GM12878 (cell line): ENCODE measurements around the gene TANC1. TPM values are rescaled to one million over a fixed set of nuclear protein-coding genes. Genes with fewer than 3 reads are reported as not detected.

ENCODE experiments used
- ATAC-seq: fragments of 200-7000 bp; cut with Tn5 transposase; 3 replicates; pipeline ENCODE4 v1.9.1; 2020; ENCODE audit warnings: mild to moderate bottlenecking, moderate library complexity
- BruUV-seq: library from RNA; stranded (reverse); fragments of 400-500 nt; replicated peaks from 2 replicates; lab custom pipeline; 2021; lab: Mats Ljungman, UMichigan
- CTCF ChIA-PET: fragments of 300-600 bp; sonication (Branson Sonifier 250); formaldehyde crosslinking; extraction: SDS; loops from one replicate; lab custom pipeline; 2021; ENCODE audit warnings: inconsistent platforms; lab: Yijun Ruan, JAX
- POLR2A ChIA-PET: fragments of 350-600 bp; formaldehyde crosslinking; extraction: SDS; loops from one replicate; lab custom pipeline; 2021; ENCODE audit warnings: inconsistent platforms; lab: Charles Lee
- RAD21 ChIA-PET: fragments of 300-600 bp; sonication (Branson Sonifier 250); formaldehyde crosslinking; loops from one replicate; lab custom pipeline; 2023; ENCODE audit warnings: antibody characterized with exemption; ENCODE audit not compliant: unreplicated experiment; lab: Charles Lee
- SMC1A ChIA-PET: fragments of 300-600 bp; sonication (Branson Sonifier 250); formaldehyde crosslinking; loops from one replicate; lab custom pipeline; 2023; ENCODE audit not compliant: unreplicated experiment, uncharacterized antibody; lab: Charles Lee
- DNase-seq: peaks from one replicate; pipeline ENCODE4 v3.0.0-alpha.2; 2011; ENCODE audit warnings: low read depth, low spot score
- FAIRE-seq: peaks from 3 replicates; lab custom pipeline; 2011; peaks lifted over from hg19 to GRCh38; lab: Jason Lieb, UNC
- H2AFZ ChIP-seq: 2 replicates; pipeline ENCODE4 v1.6.0; 2011; ENCODE audit warnings: low read depth, low read length, control low read depth; ENCODE audit not compliant: control insufficient read depth
- H3K27ac ChIP-seq: 2 replicates; pipeline ENCODE4 v1.5.1; 2011; ENCODE audit warnings: control low read depth; ENCODE audit not compliant: control insufficient read depth, insufficient read depth
- H3K27me3 ChIP-seq, 2 experiments: replicated peaks in 1 of 2; 2 replicates each; pipeline versions ENCODE4 v1.6.0 to v1.6.1; 2011; ENCODE audit warnings: low read length in 1 of 2; ENCODE audit not compliant: control insufficient read depth in 2 of 2, insufficient read depth in 2 of 2
- H3K36me3 ChIP-seq, 2 experiments: 2 replicates each; pipeline ENCODE4 v1.5.1; 2011; ENCODE audit warnings: low read length in 1 of 2; ENCODE audit not compliant: control insufficient read depth in 2 of 2, insufficient read depth in 2 of 2
- H3K4me1 ChIP-seq: 2 replicates; pipeline ENCODE4 v1.6.1; 2011; ENCODE audit warnings: mild to moderate bottlenecking, low read length, moderate library complexity, mixed read lengths; ENCODE audit not compliant: control insufficient read depth, insufficient read depth
- H3K4me2 ChIP-seq: 2 replicates; pipeline ENCODE4 v1.6.0; 2011; ENCODE audit warnings: control low read depth; ENCODE audit not compliant: control insufficient read depth, insufficient read depth
- H3K4me3 ChIP-seq: fragments of 200-600 bp; sonication (generic); 2 replicates; pipeline ENCODE4 v1.5.1; 2016
- H3K79me2 ChIP-seq: 2 replicates; pipeline ENCODE4 v1.6.0; 2011; ENCODE audit warnings: low read length; ENCODE audit not compliant: control insufficient read depth, insufficient read depth
- H3K9ac ChIP-seq: 2 replicates; pipeline ENCODE4 v1.8.0; 2011; ENCODE audit warnings: low read length, control low read depth, mixed read lengths; ENCODE audit not compliant: control insufficient read depth, insufficient read depth
- H3K9me3 ChIP-seq: replicated peaks from 3 replicates; pipeline ENCODE4 v1.5.1; 2011; ENCODE audit warnings: mild to moderate bottlenecking, low read length; ENCODE audit not compliant: control insufficient read depth, insufficient read depth
- H4K20me1 ChIP-seq: 2 replicates; pipeline ENCODE4 v1.6.0; 2011; ENCODE audit not compliant: control insufficient read depth, insufficient read depth
- BCL11A ChIP-seq: IDR thresholded peaks from 2 replicates; pipeline ENCODE4 v1.6.1; 2011; ENCODE audit warnings: low read depth, low read length
- CEBPB ChIP-seq, 2 experiments: fragments of 150-350 bp in 1 of 2; IDR thresholded peaks; 2 replicates each; pipeline ENCODE4 v1.6.1; 2012 to 2014; ENCODE audit warnings: low read depth in 2 of 2, low read length in 2 of 2, borderline replicate concordance in 1 of 2, inconsistent platforms in 1 of 2
- FOS ChIP-seq: IDR thresholded peaks from 3 replicates; pipeline ENCODE4 v1.6.1; 2011; ENCODE audit warnings: borderline replicate concordance; ENCODE audit not compliant: insufficient read length; ENCODE audit errors: extremely low read depth
- FOXK2 ChIP-seq: fragments of 450-650 bp; IDR thresholded peaks from 2 replicates; pipeline ENCODE4 v1.6.1; 2017; ENCODE audit warnings: mild to moderate bottlenecking, moderate library complexity
- FOXM1 ChIP-seq: IDR thresholded peaks from 2 replicates; pipeline ENCODE4 v1.6.1; 2012; ENCODE audit warnings: low read depth, mild to moderate bottlenecking, inconsistent platforms, low read length, moderate library complexity
- IKZF1 ChIP-seq: fragments of 450-650 bp; conservative IDR thresholded peaks from 2 replicates; pipeline ENCODE4 v1.6.1; 2017; ENCODE audit warnings: antibody characterized with exemption, mild to moderate bottlenecking
- PKNOX1 ChIP-seq: fragments of 450-650 bp; IDR thresholded peaks from 2 replicates; pipeline ENCODE4 v1.6.1; 2016; ENCODE audit warnings: mild to moderate bottlenecking
- POU2F2 ChIP-seq: IDR thresholded peaks from 3 replicates; pipeline ENCODE4 v1.6.1; 2011; ENCODE audit warnings: low read depth, mild to moderate bottlenecking, low read length, borderline replicate concordance
- RAD51 ChIP-seq: fragments of 450-650 bp; IDR thresholded peaks from 2 replicates; pipeline ENCODE4 v1.6.1; 2016; ENCODE audit warnings: moderate library complexity, mild to moderate bottlenecking, inconsistent platforms
- STAT3 ChIP-seq: IDR thresholded peaks from 2 replicates; pipeline ENCODE4 v1.6.1; 2011; ENCODE audit warnings: low read depth, low read length, improper control_type of control experiment
- SUPT20H ChIP-seq: IDR thresholded peaks from 2 replicates; pipeline ENCODE4 v1.6.1; 2011; ENCODE audit warnings: low read depth, mild to moderate bottlenecking, low read length, moderate library complexity, borderline replicate concordance; ENCODE audit not compliant: control insufficient read depth
- ZZZ3 ChIP-seq: IDR thresholded peaks from 2 replicates; pipeline ENCODE4 v1.6.1; 2011; ENCODE audit warnings: low read depth; ENCODE audit not compliant: control insufficient read depth, insufficient read length
- WGBS: methylation state at CpG from one replicate; pipeline ENCODE4 v1.1.6; 2016; ENCODE audit warnings: low lambda C conversion rate; ENCODE audit not compliant: insufficient replicate concordance, insufficient coverage; ENCODE audit errors: missing lambda C conversion rate; 5-methylcytosine and 5-hydroxymethylcytosine counted together
- in situ Hi-C: fragments of 300-500 bp; cut with MboI; formaldehyde crosslinking; loops from 9 replicates; pipeline ENCODE4 v1.14.3; 2018; ENCODE audit warnings: mixed read lengths
- intact Hi-C: fragments of 100-400 bp; cut with micrococcal nuclease; formaldehyde crosslinking; loops from one replicate; pipeline ENCODE4 v1.14.2; 2022; ENCODE audit not compliant: unreplicated experiment
- polyA plus RNA-seq, 11 experiments: library from polyadenylated mRNA; depleted of rRNA in 4 of 11; unstranded in 6 of 11; stranded (reverse) in 5 of 11; fragments of >200 nt; fragmentation: Nextera tagmentation in 4 of 11; fragmentation: Illumina TruSeq in 1 of 11; extraction: Ambion mirVana in 4 of 11; extraction: Trizol in 1 of 11; gene quantifications; 1 replicate in 1 of 11; 2 replicates in 10 of 11; pipeline versions ENCODE4 v1.2.1 to v1.2.3, GENCODE V29; 2011 to 2016; ENCODE audit warnings: inconsistent platforms in 2 of 11, missing spikeins in 2 of 11, low read depth in 1 of 11
- total RNA-seq, 4 experiments: library from RNA; depleted of rRNA in 3 of 4; stranded (reverse); fragments of >200 nt in 3 of 4; fragmentation: Illumina TruSeq in 1 of 4; extraction: Trizol in 1 of 4; gene quantifications; 2 replicates each; pipeline versions ENCODE4 v1.2.1 to v1.2.3, GENCODE V29; 2013 to 2021

TANC1 gene
- total and polyA plus RNA-seq, 10 of the 15 experiments (the other 5 are each of a cell fraction or from before 2014, with no cell fraction given) = 0.05 to 5.0 (median 0.34) TPM

- FAIRE-seq = no peak
- Histone ChIP-seq H3K4me2 (no peak overlapping the region), H4K20me1 (no peaks in the 10 kb centered on the region), H3K4me3 (no peak overlapping the region), H3K36me3 (no peaks in the 10 kb centered on the region), H3K79me2 (no peaks in the 10 kb centered on the region), H2AFZ (no peak overlapping the region), H3K27me3 (no peaks in the 10 kb centered on the region; a peak in 2 of 4 replicates), H3K27ac (no peak overlapping the region), H3K9ac (no peak overlapping the region), H3K4me1 (no peaks in the 10 kb centered on the region), H3K9me3 (no peaks in the 10 kb centered on the region)
- ATAC-seq = no peak
- no TSS peak for BruUV-seq
- DNase-seq = no peak
- intact Hi-C loops = no loop called here
- CTCF ChIA-PET = no interaction called here
- RAD21 ChIA-PET = no interaction called here
- SMC1A ChIA-PET = no interaction called here
- POLR2A ChIA-PET = no interaction called here
- WGBS = 77% methylated on average over 4 of the region's 4 CpGs
- in situ Hi-C loops = no loop called here
- TF ChIP-seq ZZZ3 = no peak
- TF ChIP-seq STAT3 = no peak
- no peak for TF ChIP-seq BCL11A
- TF ChIP-seq CEBPB (IDR thresholded peaks at IDR 0.05; ENCODE audit: borderline replicate concordance in 1 of 2, low read depth in 2 of 2, low read length in 2 of 2) = no peak
- no peak for TF ChIP-seq FOXK2
- TF ChIP-seq IKZF1 = no peak
- no peak for TF ChIP-seq FOXM1
- no peak for TF ChIP-seq PKNOX1
- TF ChIP-seq FOS = no peak
- TF ChIP-seq RAD51 = no peak
- no peak for TF ChIP-seq POU2F2
- TF ChIP-seq SUPT20H = no peak
These were observed 76.4 kb downstream of the TANC1 start for GRCh38 chr2:159044804-159045286.
